ENCODE data around the gene MXRA5.
"Not testable (repeated sequence)": the region's sequence is repeated elsewhere in the genome, so short reads cannot be mapped to it uniquely, and the experiment has no call there.

MXRA5 gene

DNA sequence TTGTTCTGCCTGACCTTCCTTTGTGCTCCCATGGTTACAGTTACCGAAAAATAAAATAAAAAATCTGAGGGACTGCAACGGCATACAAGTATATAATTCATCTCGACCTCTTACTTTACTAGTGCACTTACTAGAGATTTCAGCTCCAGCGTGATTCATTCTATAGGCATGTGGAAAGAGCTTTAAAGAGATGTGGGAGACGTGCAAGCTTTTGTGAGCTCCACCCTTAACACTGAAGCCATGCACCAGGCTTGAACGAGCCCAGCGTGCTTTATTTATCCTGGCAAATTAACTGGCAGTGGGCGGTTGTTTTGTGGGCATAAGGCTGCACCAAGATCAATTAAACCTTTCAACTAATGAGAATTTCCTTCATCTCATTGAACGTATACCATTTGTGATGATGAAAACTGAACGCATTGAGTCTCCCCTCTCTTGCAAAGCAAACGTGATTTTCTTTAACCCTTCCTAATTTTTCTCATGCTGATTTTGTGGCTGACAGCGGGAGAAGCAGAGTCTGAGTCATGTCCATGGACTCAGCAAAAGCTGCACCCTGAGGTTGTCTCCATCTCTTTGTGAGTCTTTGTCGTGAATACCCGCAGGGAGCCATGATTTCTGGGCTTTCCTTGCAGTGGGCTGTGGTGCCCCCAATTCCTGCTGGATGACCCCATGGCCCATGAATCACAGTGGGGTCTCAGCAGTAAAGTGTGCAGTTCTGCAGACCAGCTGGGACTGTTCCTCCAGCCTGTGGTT lies 60.1 kb downstream of the MXRA5 start:
- H3K27me3 Mint-ChIP-seq (ENCODE audit: low read depth) = no peaks in the 10 kb centered on the region
- no peaks in the 10 kb centered on the region for H3K36me3 Mint-ChIP-seq (ENCODE audit: low read depth)
- H3K4me1 Mint-ChIP-seq = peaks cover 17% of the 10 kb centered on the region
- H3K9me3 Mint-ChIP-seq = peaks cover 10% of the 10 kb centered on the region
- TF ChIP-seq, protein P1, sequence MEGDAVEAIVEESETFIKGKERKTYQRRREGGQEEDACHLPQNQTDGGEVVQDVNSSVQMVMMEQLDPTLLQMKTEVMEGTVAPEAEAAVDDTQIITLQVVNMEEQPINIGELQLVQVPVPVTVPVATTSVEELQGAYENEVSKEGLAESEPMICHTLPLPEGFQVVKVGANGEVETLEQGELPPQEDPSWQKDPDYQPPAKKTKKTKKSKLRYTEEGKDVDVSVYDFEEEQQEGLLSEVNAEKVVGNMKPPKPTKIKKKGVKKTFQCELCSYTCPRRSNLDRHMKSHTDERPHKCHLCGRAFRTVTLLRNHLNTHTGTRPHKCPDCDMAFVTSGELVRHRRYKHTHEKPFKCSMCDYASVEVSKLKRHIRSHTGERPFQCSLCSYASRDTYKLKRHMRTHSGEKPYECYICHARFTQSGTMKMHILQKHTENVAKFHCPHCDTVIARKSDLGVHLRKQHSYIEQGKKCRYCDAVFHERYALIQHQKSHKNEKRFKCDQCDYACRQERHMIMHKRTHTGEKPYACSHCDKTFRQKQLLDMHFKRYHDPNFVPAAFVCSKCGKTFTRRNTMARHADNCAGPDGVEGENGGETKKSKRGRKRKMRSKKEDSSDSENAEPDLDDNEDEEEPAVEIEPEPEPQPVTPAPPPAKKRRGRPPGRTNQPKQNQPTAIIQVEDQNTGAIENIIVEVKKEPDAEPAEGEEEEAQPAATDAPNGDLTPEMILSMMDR (IDR thresholded peaks at IDR 0.05; ENCODE audit: unreplicated experiment in 3 of 3) = no peak
- H3K27ac Mint-ChIP-seq = peak overlapping the region; percentile 84 to 93 (median 85)
- peak overlapping the region; percentile 8 to 60 (median 52) for H3K4me3 Mint-ChIP-seq

DNA sequence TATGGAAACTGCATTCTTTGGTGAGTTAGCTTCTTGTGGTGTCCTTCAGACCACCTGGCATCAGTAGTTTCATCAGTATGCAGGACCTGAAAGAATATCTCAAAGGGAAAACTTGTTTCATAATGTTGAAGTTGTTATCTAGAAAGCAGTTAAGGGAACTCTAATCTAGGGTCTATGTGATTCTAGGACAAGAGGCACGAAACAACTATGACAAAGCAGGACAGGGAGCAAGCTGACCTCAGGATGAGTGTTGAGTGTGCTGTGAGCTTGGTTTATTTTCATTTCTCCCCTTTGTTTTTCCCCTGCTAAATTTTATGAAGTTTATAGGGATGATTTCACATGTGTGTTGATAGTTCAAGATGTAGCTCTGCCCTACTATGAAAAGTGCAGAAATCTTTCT lies 65.7 kb downstream of the MXRA5 start:
- H3K9me3 Mint-ChIP-seq = peaks cover 14% of the 10 kb centered on the region
- no peaks in the 10 kb centered on the region for H3K27me3 Mint-ChIP-seq (ENCODE audit: low read depth)
- H3K4me3 Mint-ChIP-seq = no peak overlapping the region
- peaks cover 10% of the 10 kb centered on the region for H3K4me1 Mint-ChIP-seq
- peaks cover 9% of the 10 kb centered on the region for H3K36me3 Mint-ChIP-seq (ENCODE audit: low read depth)
- H3K27ac Mint-ChIP-seq = peak overlapping the region in 1 of 3 experiments; percentile 37
- TF ChIP-seq, protein P1 (IDR thresholded peaks at IDR 0.05; ENCODE audit: unreplicated experiment in 3 of 3) = no peak

DNA sequence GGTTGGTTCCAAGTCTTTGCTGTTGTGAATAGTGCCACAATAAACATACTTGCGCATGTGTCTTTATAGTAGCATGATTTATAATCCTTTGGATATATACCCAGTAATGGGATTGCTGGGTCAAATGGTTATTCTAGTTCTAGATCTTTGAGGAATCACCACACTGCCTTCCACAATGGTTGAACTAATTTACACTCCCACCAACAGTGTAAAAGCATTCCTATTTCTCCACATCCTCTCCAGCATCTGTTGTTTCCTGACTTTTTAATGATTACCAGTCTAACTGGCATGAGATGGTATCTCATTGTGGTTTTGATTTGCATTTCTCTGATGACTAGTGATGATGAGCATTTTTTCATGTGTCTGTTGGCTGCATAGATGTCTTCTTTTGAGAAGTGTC lies 72.8 kb downstream of the MXRA5 start:
- H3K9me3 Mint-ChIP-seq = peaks cover 29% of the 10 kb centered on the region
- peaks cover 29% of the 10 kb centered on the region for H3K4me1 Mint-ChIP-seq
- H3K4me3 Mint-ChIP-seq; H3K27ac Mint-ChIP-seq; H3K27me3 Mint-ChIP-seq (ENCODE audit: low read depth): not testable (repeated sequence)
- peaks cover 15% of the 10 kb centered on the region for H3K36me3 Mint-ChIP-seq (ENCODE audit: low read depth)

DNA sequence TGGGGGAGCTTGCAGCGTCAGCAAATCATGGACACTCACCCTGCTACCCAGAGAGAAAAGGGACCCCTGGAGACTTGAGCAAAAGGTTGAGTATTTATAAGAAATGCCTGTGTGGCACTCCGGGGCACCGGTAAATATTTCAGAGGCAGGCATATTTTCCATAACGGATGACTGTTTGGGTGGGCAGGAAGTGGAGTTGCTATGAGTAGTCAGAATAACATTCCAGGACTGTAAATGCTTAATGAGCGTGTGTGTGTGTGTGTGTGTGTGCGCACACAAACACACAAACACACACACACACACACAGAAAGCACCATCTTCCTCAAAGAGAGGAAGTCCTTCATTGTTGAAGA lies 74.6 kb downstream of the MXRA5 start:
- Mint-ChIP-seq H3K4me1 (peaks cover 40% of the 10 kb centered on the region), H3K4me3 (peak overlapping the region; percentile 47 to 52 (median 51)), H3K27me3 (ENCODE audit: low read depth) (no peaks in the 10 kb centered on the region), H3K27ac (peak overlapping the region; percentile 81 to 90 (median 88)), H3K9me3 (peaks cover 23% of the 10 kb centered on the region), H3K36me3 (ENCODE audit: low read depth) (peaks cover 10% of the 10 kb centered on the region)
- TF ChIP-seq, protein P1 (IDR thresholded peaks at IDR 0.05; ENCODE audit: unreplicated experiment in 3 of 3) = no peak

DNA sequence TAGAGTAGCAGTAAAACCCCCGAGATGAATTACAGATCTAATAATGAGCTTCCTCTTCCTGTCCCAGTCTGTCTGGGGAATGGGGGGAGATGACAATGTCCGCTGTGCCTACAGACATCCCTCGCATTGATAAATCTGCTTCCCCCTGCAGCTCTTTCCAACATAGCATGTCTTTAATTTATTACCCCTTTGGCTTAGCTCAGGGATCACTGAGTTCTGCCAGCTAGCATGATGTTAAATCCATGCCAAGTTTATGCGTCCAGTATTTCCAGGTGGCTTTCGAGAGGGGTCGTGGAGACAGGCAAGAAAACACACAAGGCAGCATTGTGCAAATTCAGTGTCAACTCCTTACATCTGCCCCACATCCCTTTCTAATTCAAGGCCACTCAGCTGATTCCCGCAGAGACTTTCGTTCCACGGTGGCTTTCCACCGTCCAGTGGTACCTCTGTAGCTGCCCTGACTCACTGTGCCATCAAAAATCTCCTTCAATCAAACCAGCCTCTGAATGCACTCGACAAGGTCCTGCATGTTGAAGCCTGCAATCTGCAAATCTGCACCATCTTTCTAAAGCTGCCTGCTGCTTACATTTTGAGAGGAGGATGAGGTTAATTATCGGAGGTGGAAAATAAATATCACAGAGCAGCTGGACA lies 75.1 kb downstream of the MXRA5 start:
- Mint-ChIP-seq H3K4me3 (peak overlapping the region; percentile 47 to 52 (median 51)), H3K9me3 (peaks cover 23% of the 10 kb centered on the region), H3K27ac (peak overlapping the region; percentile 81 to 90 (median 88)), H3K4me1 (peaks cover 40% of the 10 kb centered on the region), H3K36me3 (ENCODE audit: low read depth) (peaks cover 10% of the 10 kb centered on the region), H3K27me3 (ENCODE audit: low read depth) (no peaks in the 10 kb centered on the region)
- TF ChIP-seq, protein P1 (IDR thresholded peaks at IDR 0.05; ENCODE audit: unreplicated experiment in 3 of 3) = no peak

DNA sequence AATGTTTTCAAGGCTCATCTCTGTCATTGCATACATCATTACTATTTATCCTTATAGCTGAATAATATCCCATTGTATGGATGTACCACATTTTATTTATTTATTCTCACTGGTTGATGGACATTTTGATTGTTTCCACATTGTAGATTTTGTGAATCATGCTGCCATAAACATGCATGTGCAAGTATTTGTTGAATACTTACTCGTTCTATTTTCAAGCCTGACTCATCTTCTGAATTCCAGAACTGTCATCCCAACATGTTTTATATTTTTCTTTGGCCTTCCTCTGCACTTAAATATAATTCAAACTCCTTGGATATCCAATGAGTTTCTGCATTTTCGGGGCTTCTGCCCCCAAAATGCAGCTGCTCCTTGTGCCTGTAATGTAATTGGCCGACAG lies 77.6 kb downstream of the MXRA5 start:
- Mint-ChIP-seq H3K4me3 (no peak overlapping the region), H3K27ac (no peak overlapping the region), H3K9me3 (peaks cover 10% of the 10 kb centered on the region), H3K4me1 (peaks cover 42% of the 10 kb centered on the region), H3K27me3 (ENCODE audit: low read depth) (peaks cover 7% of the 10 kb centered on the region), H3K36me3 (ENCODE audit: low read depth) (peaks cover 2% of the 10 kb centered on the region)
- TF ChIP-seq, protein P1 (IDR thresholded peaks at IDR 0.05; ENCODE audit: unreplicated experiment in 3 of 3) = no peak

Data from nephron (organoid).